CD14-positive monocyte (primary cell): ENCODE measurements around the gene SUSD6. TPM values are rescaled to one million over a fixed set of nuclear protein-coding genes. Genes with fewer than 3 reads are reported as not detected.

Experiments used
- DNase-seq, 3 donors: peaks; one replicate each; pipeline ENCODE4 v3.0.0-alpha.2; 2011 to 2022
- H2AFZ ChIP-seq: 2 replicates; pipeline ENCODE4 v1.6.0; 2012; ENCODE audit warnings: mild to moderate bottlenecking, low read depth, low read length, inconsistent platforms; ENCODE audit not compliant: insufficient read depth, poor library complexity, severe bottlenecking
- H3K27ac ChIP-seq, 2 donors: 1 replicate in 1 of 2; 2 replicates in 1 of 2; pipeline ENCODE4 v1.5.1; 2012 to 2013; ENCODE audit warnings: low read length in 2 of 2, control low read depth in 1 of 2, inconsistent platforms in 1 of 2, low read depth in 1 of 2, mild to moderate bottlenecking in 1 of 2
- H3K27me3 ChIP-seq, 2 donors: one replicate each; pipeline versions ENCODE4 v1.6.0 to v1.6.1; 2011 to 2013; ENCODE audit warnings: low read length in 2 of 2; ENCODE audit not compliant: control insufficient read depth in 2 of 2, insufficient read depth in 2 of 2
- H3K36me3 ChIP-seq, 2 donors: replicated peaks in 1 of 2; 1 replicate in 1 of 2; 2 replicates in 1 of 2; pipeline versions ENCODE4 v1.5.1 to v1.6.1; 2012 to 2013; ENCODE audit warnings: low read length in 2 of 2, control low read depth in 1 of 2, inconsistent platforms in 1 of 2, mild to moderate bottlenecking in 1 of 2; ENCODE audit not compliant: insufficient read depth in 2 of 2, control insufficient read depth in 1 of 2
- H3K4me1 ChIP-seq, 2 donors: 1 replicate in 1 of 2; 2 replicates in 1 of 2; pipeline versions ENCODE4 v1.5.1 to v1.6.1; 2012 to 2013; ENCODE audit warnings: low read length in 2 of 2, control low read depth in 1 of 2, inconsistent platforms in 1 of 2, mild to moderate bottlenecking in 1 of 2, moderate library complexity in 1 of 2; ENCODE audit not compliant: insufficient read depth in 2 of 2, control insufficient read depth in 1 of 2
- H3K4me2 ChIP-seq: replicated peaks from 2 replicates; pipeline ENCODE3; 2012; ENCODE audit warnings: low read length, moderate library complexity, mild to moderate bottlenecking; ENCODE audit not compliant: poor library complexity, severe bottlenecking; ENCODE audit errors: extremely low read depth
- H3K4me3 ChIP-seq, 3 experiments: fragments of 200-600 bp in 1 of 3; sonication (generic) in 1 of 3; replicated peaks in 1 of 3; 1 replicate in 2 of 3; 2 replicates in 1 of 3; pipeline ENCODE4 v1.5.1; 2011 to 2013; ENCODE audit warnings: low read length in 3 of 3, mild to moderate bottlenecking in 3 of 3, control low read depth in 2 of 3, low read depth in 2 of 3, inconsistent platforms in 1 of 3, moderate library complexity in 1 of 3
- H3K79me2 ChIP-seq: 2 replicates; pipeline ENCODE4 v1.6.0; 2012; ENCODE audit warnings: mild to moderate bottlenecking, control low read depth, inconsistent platforms, low read length, moderate library complexity; ENCODE audit not compliant: insufficient read depth
- H3K9ac ChIP-seq: 2 replicates; pipeline ENCODE4 v1.6.0; 2017; ENCODE audit warnings: low read length, mild to moderate bottlenecking; ENCODE audit not compliant: insufficient read depth, poor library complexity, severe bottlenecking
- H3K9me3 ChIP-seq, 2 donors: replicated peaks in 1 of 2; 1 replicate in 1 of 2; 2 replicates in 1 of 2; pipeline versions ENCODE4 v1.5.1 to v1.6.1; 2012 to 2013; ENCODE audit warnings: low read length in 2 of 2, control low read depth in 1 of 2; ENCODE audit not compliant: control insufficient read depth in 1 of 2, insufficient read depth in 1 of 2
- H4K20me1 ChIP-seq: 2 replicates; pipeline ENCODE4 v1.6.0; 2012; ENCODE audit warnings: mild to moderate bottlenecking, low read length, control low read depth, moderate library complexity; ENCODE audit not compliant: insufficient read depth
- H3K27ac Mint-ChIP-seq, 7 donors: one replicate each; pipeline ENCODE4 v1.8.0; 2020; ENCODE audit warnings: mild to moderate bottlenecking in 7 of 7, mixed read lengths in 7 of 7, moderate library complexity in 6 of 7, inconsistent platforms in 2 of 7
- H3K27me3 Mint-ChIP-seq, 3 donors: one replicate each; pipeline ENCODE4 v1.8.0; 2021 to 2022; ENCODE audit warnings: low read depth in 3 of 3, mild to moderate bottlenecking in 3 of 3, mixed read lengths in 3 of 3, moderate library complexity in 3 of 3, inconsistent platforms in 1 of 3
- H3K36me3 Mint-ChIP-seq, 2 donors: one replicate each; pipeline ENCODE4 v1.8.0; 2020; ENCODE audit warnings: mixed read lengths in 2 of 2, inconsistent platforms in 1 of 2, mild to moderate bottlenecking in 1 of 2
- H3K4me1 Mint-ChIP-seq: one replicate; pipeline ENCODE4 v1.8.0; 2020; ENCODE audit warnings: mild to moderate bottlenecking, mixed read lengths
- H3K4me3 Mint-ChIP-seq, 2 donors: one replicate each; pipeline ENCODE4 v1.8.0; 2020; ENCODE audit warnings: mild to moderate bottlenecking in 2 of 2, mixed read lengths in 2 of 2, moderate library complexity in 1 of 2
- H3K9me3 Mint-ChIP-seq, 7 donors: one replicate each; pipeline ENCODE4 v1.8.0; 2020 to 2022; ENCODE audit warnings: mixed read lengths in 7 of 7, mild to moderate bottlenecking in 6 of 7, moderate library complexity in 6 of 7, inconsistent platforms in 2 of 7
- CTCF ChIP-seq: fragments of 200-600 bp; IDR thresholded peaks from one replicate; pipeline ENCODE4 v1.8.0; 2022; ENCODE audit warnings: antibody characterized with exemption, mild to moderate bottlenecking
- WGBS: methylation state at CpG from one replicate; pipeline ENCODE4 v1.1.5; 2013; ENCODE audit warnings: missing lambda C conversion rate; ENCODE audit not compliant: insufficient coverage; 5-methylcytosine and 5-hydroxymethylcytosine counted together
- intact Hi-C, 2 donors: fragments of 100-400 bp; cut with micrococcal nuclease; formaldehyde crosslinking; loops; one replicate each; pipeline versions ENCODE4 v1.15.0 to v1.15.1; 2023
- polyA plus RNA-seq, 3 donors: library from polyadenylated mRNA; depleted of rRNA in 1 of 3; unstranded in 2 of 3; stranded (reverse) in 1 of 3; fragments of 300-500 nt in 2 of 3; fragments of >200 nt in 1 of 3; fragmentation: Illumina TruSeq in 2 of 3; gene quantifications; 1 replicate in 2 of 3; 2 replicates in 1 of 3; pipeline ENCODE4 v1.2.3, GENCODE V29; 2012 to 2021

SUSD6 gene
- polyA plus RNA-seq, 3 donors = 17.3 to 81.8 (median 30.1) TPM

GRCh38 chr14:69685218-69685616 is 73.8 kb downstream of the SUSD6 start:
- Histone ChIP-seq H3K9ac (no peak overlapping the region), H3K79me2 (peaks cover 100% of the 10 kb centered on the region), H3K36me3 (peaks cover 0 to 16% of the 10 kb centered on the region in 2 donors), H3K27ac (peak overlapping the region in 1 of 2 donors; percentile 72), H3K4me1 (peaks cover 46 to 56% of the 10 kb centered on the region in 2 donors), H4K20me1 (peaks cover 100% of the 10 kb centered on the region), H3K4me2 (no peak overlapping the region), H2AFZ (no peak overlapping the region), H3K4me3 (no peak overlapping the region), H3K9me3 (no peaks in the 10 kb centered on the region), H3K27me3 (no peaks in the 10 kb centered on the region)
- H3K9me3 Mint-ChIP-seq = no peaks in the 10 kb centered on the region
- WGBS = 90% methylated on average over 2 of the region's 3 CpGs
- H3K4me1 Mint-ChIP-seq = peaks cover 58% of the 10 kb centered on the region
- H3K27ac Mint-ChIP-seq = peak overlapping the region in 6 of 7 donors; percentile 65 to 90 (median 79)
- intact Hi-C loops = no loop called here
- no peak overlapping the region for H3K4me3 Mint-ChIP-seq
- no peak for TF ChIP-seq CTCF
- peaks cover 25 to 36% of the 10 kb centered on the region in 2 donors for H3K36me3 Mint-ChIP-seq
- DNase-seq = peak in 1 of 3 donors; percentile 81
- no peaks in the 10 kb centered on the region for H3K27me3 Mint-ChIP-seq

DNA sequence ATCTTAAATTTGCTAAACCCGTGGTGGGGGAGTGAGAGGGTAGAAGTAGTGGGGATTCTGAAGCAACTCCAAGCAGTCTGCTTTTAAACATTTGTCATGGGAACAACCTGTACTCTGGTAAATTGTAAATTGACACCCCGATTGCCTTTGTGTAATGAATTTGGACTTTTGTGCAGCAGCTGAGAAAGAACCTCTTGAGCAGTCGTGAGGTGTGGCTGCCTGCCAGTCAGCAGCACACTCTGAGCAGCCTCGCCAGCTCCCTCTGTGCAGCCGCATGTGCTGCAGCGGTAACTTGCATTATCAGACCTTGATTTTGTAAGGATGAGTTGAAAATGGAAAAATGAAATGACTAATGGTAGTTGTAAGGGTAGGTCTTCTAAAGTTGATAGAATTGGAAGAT is 74.3 kb downstream of the SUSD6 start:
- Histone ChIP-seq H3K27ac (peak overlapping the region in 1 of 2 donors; percentile 72), H3K4me3 (no peak overlapping the region), H3K4me1 (peaks cover 41 to 51% of the 10 kb centered on the region in 2 donors), H3K27me3 (no peaks in the 10 kb centered on the region), H4K20me1 (peaks cover 100% of the 10 kb centered on the region), H3K36me3 (peaks cover 0 to 21% of the 10 kb centered on the region in 2 donors), H3K9ac (no peak overlapping the region), H3K4me2 (no peak overlapping the region), H2AFZ (no peak overlapping the region), H3K79me2 (peaks cover 100% of the 10 kb centered on the region), H3K9me3 (no peaks in the 10 kb centered on the region)
- Mint-ChIP-seq H3K4me1 (peaks cover 55% of the 10 kb centered on the region), H3K36me3 (peaks cover 28 to 40% of the 10 kb centered on the region in 2 donors), H3K4me3 (no peak overlapping the region), H3K9me3 (peaks cover 0 to under 1% (median 0%) of the 10 kb centered on the region in 7 donors), H3K27me3 (no peaks in the 10 kb centered on the region), H3K27ac (peak overlapping the region in 3 of 7 donors; percentile 1 to 37 (median 14))
- WGBS = 88% methylated on average over 5 of the region's 6 CpGs
- intact Hi-C loops = no loop called here
- no peak for DNase-seq
- TF ChIP-seq CTCF = no peak
